ENCODE results near the gene PPP4C.
A peak's percentile ranks its signal among the peaks of the same experiment; 100 is the strongest.
"Not testable (repeated sequence)": the region's sequence is repeated elsewhere in the genome, so short reads cannot be mapped to it uniquely, and the experiment has no call there.

Gene PPP4C

GRCh38 chr16:30096105-30096861 lies 20.5 kb downstream of the PPP4C start, which contains the start of gene YPEL3:
YPEL3 (minus strand) TSS chr16:30096213; CDS start chr16:30095482, 731 bp downstream.
- peaks cover 23 to 24% of the 10 kb centered on the region in 2 donors for H3K9me3 Mint-ChIP-seq
- ATAC-seq (peak; percentile 65), DNase-seq (peak; percentile 88 to 90)
- H3K4me1 Mint-ChIP-seq, result peaks cover 44% of the 10 kb centered on the region
- peak within 1 kb of the TSS; percentile 94 to 97 for H3K27ac Mint-ChIP-seq
- no peaks in the 10 kb centered on the region for H3K27me3 Mint-ChIP-seq
- H3K4me3 Mint-ChIP-seq, result peak within 1 kb of the TSS; percentile 94 to 97

DNA sequence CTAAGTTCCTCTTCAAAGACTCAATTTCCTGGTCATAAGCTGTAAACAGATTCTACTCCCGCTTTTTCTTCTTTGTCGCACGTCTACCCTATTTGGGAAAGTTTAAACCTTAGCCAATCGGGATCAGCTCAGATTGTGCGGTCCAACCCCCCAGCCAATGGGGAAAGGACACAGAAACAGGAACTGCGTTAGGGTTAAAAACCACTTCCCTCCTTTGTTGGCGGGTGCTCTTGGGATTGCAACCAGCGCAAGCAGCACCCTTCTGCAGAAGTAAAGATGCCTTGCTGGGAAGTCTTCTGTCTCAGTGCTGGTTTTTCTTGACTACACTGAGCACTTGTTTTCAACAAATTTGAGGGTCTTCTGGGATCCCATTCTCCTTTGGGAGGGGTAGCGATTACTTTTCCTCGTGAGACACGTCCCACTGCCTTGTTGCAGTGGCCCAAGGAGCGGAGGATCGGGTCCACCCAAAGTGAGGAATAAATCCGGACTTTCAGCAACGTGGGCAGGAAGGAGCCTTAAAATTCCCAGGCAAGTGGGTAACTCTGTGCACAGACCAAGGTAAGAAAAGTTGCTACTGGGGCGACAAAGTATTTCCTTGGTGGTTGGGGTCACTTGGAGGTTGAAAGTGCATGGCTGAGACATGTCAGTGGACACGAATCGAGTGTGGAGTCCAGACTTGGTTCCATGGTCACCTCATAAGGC lies 21.2 kb downstream of the PPP4C start:
- H3K4me1 Mint-ChIP-seq, result peaks cover 37% of the 10 kb centered on the region
- peak overlapping the region; percentile 78 to 83 for H3K4me3 Mint-ChIP-seq
- H3K27me3 Mint-ChIP-seq, result no peaks in the 10 kb centered on the region
- ATAC-seq, result no peak
- peaks cover 23 to 24% of the 10 kb centered on the region in 2 donors for H3K9me3 Mint-ChIP-seq
- peak overlapping the region; percentile 90 to 94 for H3K27ac Mint-ChIP-seq
- DNase-seq, result no peak

GRCh38 chr16:30104090-30104489 lies 28.3 kb downstream of the PPP4C start:
- no peak for ATAC-seq
- Mint-ChIP-seq H3K27ac (no peak overlapping the region), H3K4me3 (no peak overlapping the region), H3K9me3 (no peaks in the 10 kb centered on the region), H3K4me1 (no peaks in the 10 kb centered on the region), H3K27me3 (no peaks in the 10 kb centered on the region)
- DNase-seq, result no peak

DNA sequence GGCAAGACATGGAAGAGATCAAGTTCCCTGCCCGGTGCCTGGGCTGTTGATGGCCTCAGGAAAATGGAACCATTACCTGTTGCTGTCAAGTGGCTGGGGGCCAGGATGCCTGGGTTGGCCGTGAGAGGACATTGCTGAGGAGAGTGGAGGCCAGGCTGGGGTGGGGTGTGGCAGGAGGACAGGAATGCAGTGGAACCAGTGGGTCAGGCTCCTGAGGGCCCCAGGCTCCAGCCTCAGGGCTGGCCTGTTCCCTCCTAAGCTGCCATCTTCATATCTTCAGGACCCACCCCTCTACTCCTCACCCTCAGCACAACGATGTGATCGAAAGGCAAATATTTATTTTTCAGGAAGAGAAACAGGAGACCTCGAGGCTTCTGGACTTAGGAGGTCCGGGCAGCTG lies 28.7 kb downstream of the PPP4C start:
- peak overlapping the region in 1 of 2 donors; percentile 65 for H3K27ac Mint-ChIP-seq
- no peaks in the 10 kb centered on the region for H3K9me3 Mint-ChIP-seq
- no peak for DNase-seq
- no peaks in the 10 kb centered on the region for H3K4me1 Mint-ChIP-seq
- no peaks in the 10 kb centered on the region for H3K27me3 Mint-ChIP-seq
- no peak for ATAC-seq
- no peak overlapping the region for H3K4me3 Mint-ChIP-seq

DNA sequence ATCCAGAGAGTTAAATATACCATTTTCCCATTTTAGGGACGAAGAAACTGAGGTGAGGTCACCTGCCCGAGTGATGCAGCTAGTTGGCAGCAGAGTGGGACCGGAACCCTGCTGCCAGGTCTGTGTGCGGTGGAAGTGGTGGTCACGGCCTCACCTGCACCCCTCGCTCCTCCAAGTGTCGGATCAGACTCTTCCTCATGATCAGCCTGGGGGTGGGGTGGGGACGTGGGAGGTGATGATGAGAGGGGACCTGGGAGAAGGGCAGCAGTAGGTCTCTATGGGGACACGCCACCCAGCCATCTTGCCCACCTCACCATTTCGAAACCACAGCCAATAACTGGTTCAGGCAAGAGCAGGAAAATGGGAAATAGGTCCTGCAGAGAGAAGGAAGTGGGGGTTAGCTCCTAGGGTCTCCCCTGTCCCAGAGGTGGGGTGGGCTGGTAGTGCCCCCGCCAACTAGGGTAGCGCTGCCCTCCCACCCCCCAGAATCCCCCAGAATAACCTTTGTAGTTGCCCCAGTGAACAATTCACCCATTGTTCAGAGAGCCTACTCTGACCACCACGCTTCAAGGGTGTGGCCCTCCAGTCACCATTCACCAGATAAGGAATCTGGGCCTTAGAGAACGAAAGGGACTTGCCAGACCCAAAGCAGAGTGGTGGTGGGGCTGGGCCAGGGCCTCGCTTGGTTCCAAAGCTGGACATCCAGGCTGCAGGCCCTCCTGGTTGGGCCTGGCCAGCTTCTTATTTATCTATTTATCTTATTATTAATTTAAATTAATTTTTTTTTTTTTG lies 32.5 kb downstream of the PPP4C start:
- Mint-ChIP-seq H3K27ac (no peak overlapping the region), H3K9me3 (no peaks in the 10 kb centered on the region), H3K27me3 (no peaks in the 10 kb centered on the region), H3K4me1 (peaks cover 6% of the 10 kb centered on the region), H3K4me3 (no peak overlapping the region)
- ATAC-seq (no peak), DNase-seq (no peak)

DNA sequence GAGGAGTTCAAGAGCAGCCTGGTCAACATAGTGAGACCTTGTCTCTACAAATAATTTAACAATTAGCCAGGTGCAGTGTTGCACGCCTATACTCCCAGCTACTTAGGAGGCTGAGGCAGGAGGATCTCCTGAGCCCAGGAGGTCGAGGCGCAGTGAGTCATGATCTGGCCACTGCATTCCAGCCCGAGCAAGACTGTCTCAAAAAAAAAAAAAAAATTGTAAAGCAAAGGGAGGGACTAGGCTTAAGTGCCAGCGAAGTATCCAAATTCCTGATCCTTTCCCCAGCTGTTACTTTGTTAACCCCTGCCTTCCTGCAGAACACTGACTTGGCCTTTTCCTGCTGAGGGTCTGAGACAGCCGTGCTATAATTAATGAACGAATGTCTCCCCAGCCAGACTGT lies 34.9 kb downstream of the PPP4C start:
- no peaks in the 10 kb centered on the region for H3K9me3 Mint-ChIP-seq
- no peaks in the 10 kb centered on the region for H3K27me3 Mint-ChIP-seq
- H3K4me3 Mint-ChIP-seq, result no peak overlapping the region
- peaks cover 25% of the 10 kb centered on the region for H3K4me1 Mint-ChIP-seq
- no peak overlapping the region for H3K27ac Mint-ChIP-seq
- DNase-seq, result no peak
- ATAC-seq, result no peak

DNA sequence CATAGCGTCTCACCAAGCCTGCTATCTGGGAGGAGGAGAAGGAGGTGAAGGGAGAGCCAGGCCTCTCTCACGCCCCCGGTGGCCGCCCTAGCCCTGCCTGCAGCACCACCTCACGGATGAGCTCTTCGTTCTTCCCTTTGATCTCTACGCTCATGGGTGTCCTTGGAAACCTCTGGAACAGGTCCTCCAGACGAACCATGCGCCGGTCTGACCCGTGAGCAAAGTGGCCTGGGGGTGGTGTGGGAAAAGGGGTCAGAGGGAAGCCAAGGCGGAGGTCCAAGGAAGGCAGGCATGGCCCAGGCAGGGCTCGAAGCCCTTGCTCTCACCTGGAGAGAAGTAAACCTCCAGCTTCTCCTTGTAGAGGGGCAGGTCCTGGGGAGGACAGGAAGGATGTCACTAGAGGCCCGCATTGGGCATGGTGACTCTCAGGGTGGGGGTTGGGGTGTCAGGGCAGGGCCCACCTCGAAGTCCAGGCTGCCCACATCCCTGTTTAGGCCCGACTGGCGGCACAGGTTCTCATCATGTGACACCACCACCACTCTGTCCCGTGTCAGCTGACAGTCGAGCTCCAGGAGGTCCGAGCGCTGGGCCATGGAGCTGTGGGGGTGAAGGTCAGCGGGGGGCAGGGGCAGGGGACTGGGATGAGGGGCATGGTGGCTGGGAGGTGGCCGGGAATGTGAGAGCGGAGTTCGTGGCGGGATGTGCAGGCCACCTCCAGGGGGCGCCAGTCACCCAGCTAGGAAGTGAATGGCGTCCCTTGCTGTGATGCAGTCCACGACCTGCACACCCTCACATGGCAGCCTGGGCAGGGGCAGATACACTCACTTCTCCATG lies 36.6 kb downstream of the PPP4C start:
- Mint-ChIP-seq H3K4me3 (no peak overlapping the region), H3K4me1 (peaks cover 27% of the 10 kb centered on the region), H3K9me3 (no peaks in the 10 kb centered on the region), H3K27ac (no peak overlapping the region), H3K27me3 (no peaks in the 10 kb centered on the region)
- ATAC-seq (peak; percentile 76), DNase-seq (peak; percentile 53 to 64)

DNA sequence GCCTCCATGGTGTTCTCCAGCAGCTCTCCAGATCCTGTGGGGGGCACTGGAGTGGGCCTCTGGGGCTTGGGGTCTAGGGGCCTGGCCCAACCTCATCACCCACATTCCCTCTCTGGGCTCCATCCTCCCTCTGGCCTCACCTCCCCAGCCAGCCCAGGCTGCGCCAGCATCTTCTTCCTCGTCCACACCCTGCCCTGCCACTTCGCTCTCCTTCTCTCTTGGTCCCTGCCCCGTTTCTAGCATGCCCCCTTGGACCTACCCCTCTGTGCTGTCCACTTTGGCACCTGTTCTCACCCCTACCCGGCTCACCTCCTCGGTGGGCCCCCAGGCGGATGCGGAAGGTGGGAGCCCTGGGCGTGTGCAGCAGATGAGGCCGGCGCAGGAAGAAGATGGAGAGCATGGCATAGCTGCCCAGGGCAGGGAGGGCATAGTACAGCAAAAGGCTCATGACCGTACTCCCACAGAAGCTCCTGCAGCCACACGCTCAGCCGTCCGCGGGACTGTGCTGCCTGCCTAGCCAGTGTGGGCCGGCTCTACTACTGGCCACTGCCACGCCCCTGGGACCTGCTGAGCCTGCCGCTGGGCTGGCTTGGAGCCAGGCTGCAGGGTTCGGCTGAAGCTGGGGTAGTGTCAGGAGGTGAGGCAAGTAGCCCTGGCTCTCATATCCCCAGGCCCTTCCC lies 37.4 kb downstream of the PPP4C start, which contains the start of gene GDPD3:
Gene GDPD3 (minus strand): TSS at position 507 of the 680 bp plus-strand sequence. CDS start 59 bp downstream, at position 448.
- no peak within 1 kb of the TSS for H3K27ac Mint-ChIP-seq
- ATAC-seq, result peak; percentile 25
- DNase-seq, result no peak
- H3K4me1 Mint-ChIP-seq, result peaks cover 27% of the 10 kb centered on the region
- H3K4me3 Mint-ChIP-seq, result no peak within 1 kb of the TSS
- no peaks in the 10 kb centered on the region for H3K9me3 Mint-ChIP-seq
- H3K27me3 Mint-ChIP-seq, result no peaks in the 10 kb centered on the region

DNA sequence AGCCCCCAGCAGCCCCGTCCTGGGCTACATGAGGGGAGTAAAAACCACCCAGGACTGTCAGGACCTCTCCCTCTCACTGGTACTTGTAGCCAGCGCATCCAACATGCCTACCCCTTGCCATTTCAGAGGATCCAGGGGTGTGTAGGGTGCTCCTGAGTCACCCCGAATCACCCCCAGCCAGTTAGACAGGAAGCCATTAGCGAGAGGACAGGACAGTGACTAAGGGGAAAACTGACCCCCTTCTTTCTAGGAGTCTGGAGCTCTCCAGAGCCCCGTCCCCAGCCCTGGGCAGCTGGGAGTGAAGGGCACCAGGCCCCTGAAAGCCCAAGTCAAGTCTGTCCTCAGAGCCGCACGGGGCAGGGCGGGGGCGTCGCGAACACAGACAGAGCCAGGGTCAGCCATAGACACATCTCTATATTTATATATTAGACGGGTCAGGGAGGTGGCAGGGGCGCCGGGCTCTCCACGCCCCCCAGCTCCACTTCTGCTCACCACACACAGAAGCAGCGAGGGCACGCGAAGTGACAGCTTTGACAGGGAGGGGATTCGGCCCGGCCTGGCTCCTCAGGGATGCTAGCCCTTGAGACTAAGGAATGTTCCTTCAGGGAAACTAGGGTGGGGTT lies 38.0 kb downstream of the PPP4C start:
- Mint-ChIP-seq H3K27me3 (no peaks in the 10 kb centered on the region), H3K4me1 (peaks cover 27% of the 10 kb centered on the region), H3K27ac (no peak overlapping the region), H3K4me3 (no peak overlapping the region), H3K9me3 (no peaks in the 10 kb centered on the region)
- ATAC-seq (no peak), DNase-seq (no peak)

DNA sequence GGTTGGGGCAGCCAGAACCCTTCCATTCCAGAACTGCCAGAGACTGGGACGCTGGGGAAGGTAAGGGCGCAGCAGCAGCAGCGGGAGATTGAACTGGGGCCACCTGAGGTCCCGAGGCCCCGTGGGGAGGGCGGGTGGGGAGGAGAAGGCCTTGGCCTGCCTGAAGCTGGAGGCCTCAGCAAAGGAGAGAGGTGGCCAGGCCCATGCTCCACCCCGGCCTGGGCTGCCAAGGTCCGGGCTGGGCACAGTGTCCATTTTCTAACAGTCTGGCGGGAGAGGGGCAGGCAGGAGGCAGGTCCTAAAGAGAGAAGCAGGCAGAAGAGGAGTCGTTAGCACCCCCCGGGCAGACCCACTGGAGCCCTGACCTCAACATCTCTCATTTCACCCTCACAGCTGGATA lies 38.6 kb downstream of the PPP4C start:
- DNase-seq (no peak), ATAC-seq (no peak)
- Mint-ChIP-seq H3K9me3 (no peaks in the 10 kb centered on the region), H3K4me3 (no peak overlapping the region), H3K27me3 (no peaks in the 10 kb centered on the region), H3K4me1 (peaks cover 29% of the 10 kb centered on the region), H3K27ac (no peak overlapping the region)

DNA sequence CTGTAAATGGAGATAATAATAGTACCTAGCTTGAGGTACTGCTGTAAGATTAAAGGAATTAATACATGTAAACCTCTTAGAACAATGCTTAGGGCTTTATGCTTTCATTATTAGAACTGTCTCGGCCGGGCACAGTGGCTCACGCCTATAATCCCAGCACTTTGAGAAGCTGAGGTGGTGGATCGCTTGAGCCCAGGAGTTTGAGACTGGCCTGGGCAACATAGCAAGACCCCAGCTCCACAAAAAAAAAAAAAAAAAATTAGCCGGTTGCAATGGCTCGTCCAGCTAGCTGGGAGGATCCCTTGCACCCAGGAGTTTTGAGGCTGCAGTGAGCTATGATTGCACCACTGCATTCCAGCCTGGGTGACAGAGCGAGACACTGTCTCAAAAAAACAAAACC lies 39.0 kb downstream of the PPP4C start:
- not testable (repeated sequence) for H3K27me3 Mint-ChIP-seq, ATAC-seq, H3K9me3 Mint-ChIP-seq, DNase-seq, H3K4me3 Mint-ChIP-seq
- peak overlapping the region in 1 of 2 donors; percentile 46 for H3K27ac Mint-ChIP-seq
- H3K4me1 Mint-ChIP-seq, result peaks cover 33% of the 10 kb centered on the region

DNA sequence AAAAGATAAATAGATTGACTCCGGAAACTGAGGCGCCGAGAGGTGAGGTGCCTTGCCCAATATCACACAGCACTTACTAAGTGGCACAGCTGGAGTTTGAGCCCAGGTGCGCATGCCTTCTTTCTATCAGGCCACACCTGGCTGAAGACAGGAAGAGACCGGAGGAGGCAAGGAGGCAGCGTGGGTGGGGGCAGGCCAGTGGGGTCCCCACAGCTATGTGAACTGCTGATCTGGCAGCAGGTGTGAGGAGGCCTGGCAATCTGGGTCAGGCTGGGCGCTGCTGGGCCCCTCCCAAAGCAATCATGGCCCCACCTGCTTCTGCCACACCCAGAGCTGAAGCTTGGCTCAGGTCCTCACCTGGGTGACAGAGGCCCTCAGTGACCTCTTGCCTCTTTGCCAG lies 39.4 kb downstream of the PPP4C start:
- Mint-ChIP-seq H3K27ac (peak overlapping the region in 1 of 2 donors; percentile 46), H3K4me3 (no peak overlapping the region), H3K9me3 (no peaks in the 10 kb centered on the region), H3K4me1 (peaks cover 37% of the 10 kb centered on the region), H3K27me3 (no peaks in the 10 kb centered on the region)
- ATAC-seq (no peak), DNase-seq (no peak)

- Mint-ChIP-seq H3K27ac (no peak overlapping the region), H3K4me1 (peaks cover 50% of the 10 kb centered on the region), H3K9me3 (no peaks in the 10 kb centered on the region), H3K27me3 (no peaks in the 10 kb centered on the region), H3K4me3 (no peak overlapping the region)
- ATAC-seq (no peak), DNase-seq (no peak)
These were observed 40.8 kb downstream of the PPP4C start for GRCh38 chr16:30116291-30117207.

Data from stimulated activated naive CD8-positive, alpha-beta T cell treated with anti-CD3 and anti-CD28 coated beads, Interleukin-15, amount 100 ng/mL, for 72 hours (primary cell).